HG02870 (cell line): ENCODE measurements around the gene CLDN24.
A peak's percentile ranks its signal among the peaks of the same experiment; 100 is the strongest.

Experiments used
- ATAC-seq: cut with Tn5 transposase; IDR thresholded peaks from one replicate; pipeline ENCODE4 v1.9.1; 2021; ENCODE audit warnings: mild to moderate bottlenecking, moderate library complexity; ENCODE audit not compliant: unreplicated experiment

The CLDN24 gene

DNA sequence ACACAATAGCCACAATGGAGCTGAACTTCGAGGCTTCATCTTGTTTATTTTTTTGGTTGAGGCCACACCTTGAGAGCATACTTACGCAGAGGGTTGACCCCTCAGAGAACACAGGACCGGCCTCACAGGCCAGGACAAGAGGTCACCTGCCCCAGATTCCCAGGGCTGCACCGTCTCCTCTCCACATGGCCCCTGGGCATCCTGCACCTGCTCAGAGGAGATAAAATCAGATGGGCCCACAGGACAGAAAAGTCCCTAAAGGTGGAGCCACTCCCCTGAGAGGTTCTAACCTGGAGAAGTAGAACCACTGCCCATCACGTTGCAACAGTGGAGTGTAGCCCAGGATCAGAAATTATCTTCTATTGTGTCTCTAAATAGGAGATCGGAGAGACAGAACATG, 1.1 kb upstream of the CLDN24 start:
- no peak for ATAC-seq

DNA sequence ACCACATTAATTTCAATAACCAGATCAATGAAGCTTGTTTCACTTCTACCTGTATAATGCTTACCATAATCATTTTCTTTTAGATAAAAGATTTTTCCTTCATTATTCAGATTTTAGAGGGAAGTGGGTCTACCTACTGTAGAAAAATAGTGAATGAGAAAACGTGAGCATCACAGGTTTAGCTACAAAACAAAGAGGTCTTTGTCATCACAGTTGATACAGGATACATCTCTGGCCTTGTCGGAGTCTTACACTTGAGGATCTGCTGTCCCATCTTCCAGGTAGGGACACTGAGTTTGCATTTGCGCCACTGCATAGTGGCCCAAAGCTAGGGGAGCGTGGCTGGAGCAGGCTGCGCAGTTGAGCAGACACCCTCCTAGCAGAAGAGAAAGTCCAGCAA, 710 bp downstream of the CLDN24 start:
- ATAC-seq: no peak

- no peak for ATAC-seq
Measured at GRCh38 chr4:183321079-183321478, 1.1 kb downstream of the CLDN24 start.

DNA sequence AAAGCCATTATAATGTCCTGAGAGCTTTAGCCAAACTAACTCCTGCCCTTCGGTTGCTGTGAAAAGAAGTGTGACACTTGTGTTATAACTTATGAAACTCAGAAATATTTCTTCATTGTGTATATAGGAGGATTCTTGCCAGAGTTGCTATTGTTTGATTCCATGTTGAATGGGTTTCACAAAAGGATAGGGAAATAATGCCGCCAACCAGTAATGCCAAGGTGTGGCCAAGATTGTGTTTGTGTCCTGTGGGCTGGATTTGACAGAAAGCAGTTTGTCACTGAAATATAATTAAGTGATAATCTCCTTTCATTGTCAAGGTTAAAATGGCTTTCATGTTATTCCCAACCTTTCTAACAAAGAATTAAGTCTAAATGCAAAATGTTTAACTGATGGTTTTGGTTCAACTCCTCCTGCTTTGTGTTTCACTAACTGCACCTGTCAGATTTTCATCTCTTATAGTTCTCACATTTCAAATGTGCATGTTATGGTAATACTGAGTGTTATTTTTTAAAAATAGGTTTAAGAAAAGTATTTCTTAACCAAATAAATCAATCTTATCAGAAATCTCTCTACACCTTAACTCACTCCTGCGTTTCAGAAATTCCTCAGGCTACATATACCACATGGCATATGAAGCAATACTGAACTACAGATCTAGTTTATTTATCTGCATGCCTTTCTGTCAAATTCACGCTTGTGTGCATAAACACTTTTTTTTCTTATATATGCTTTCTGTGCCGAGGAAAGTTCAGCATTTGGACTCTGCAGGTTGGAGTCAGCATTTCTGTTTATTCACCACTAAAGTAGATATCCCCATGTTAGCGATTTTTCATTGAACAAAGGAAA, 1.8 kb downstream of the CLDN24 start, which contains the start of gene CLDN22:
Gene CLDN22 (minus strand): TSS at position 66 of the 849 bp plus-strand sequence. CDS start 58 bp downstream, at position 8.
- no peak for ATAC-seq

- no peak for ATAC-seq
Measured at GRCh38 chr4:183318656-183319055, 3.6 kb downstream of the CLDN24 start.

GRCh38 chr4:183314806-183315205, 7.4 kb downstream of the CLDN24 start:
- no peak for ATAC-seq

- no peak for ATAC-seq
Measured at GRCh38 chr4:183314336-183314735, 7.9 kb downstream of the CLDN24 start.

- no peak for ATAC-seq
Measured at GRCh38 chr4:183312841-183313240, 9.4 kb downstream of the CLDN24 start.

- ATAC-seq: no peak
Measured at GRCh38 chr4:183306811-183307210, 15.4 kb downstream of the CLDN24 start.

- peak; percentile 36 for ATAC-seq
Measured at GRCh38 chr4:183304538-183304937, 17.7 kb downstream of the CLDN24 start.

DNA sequence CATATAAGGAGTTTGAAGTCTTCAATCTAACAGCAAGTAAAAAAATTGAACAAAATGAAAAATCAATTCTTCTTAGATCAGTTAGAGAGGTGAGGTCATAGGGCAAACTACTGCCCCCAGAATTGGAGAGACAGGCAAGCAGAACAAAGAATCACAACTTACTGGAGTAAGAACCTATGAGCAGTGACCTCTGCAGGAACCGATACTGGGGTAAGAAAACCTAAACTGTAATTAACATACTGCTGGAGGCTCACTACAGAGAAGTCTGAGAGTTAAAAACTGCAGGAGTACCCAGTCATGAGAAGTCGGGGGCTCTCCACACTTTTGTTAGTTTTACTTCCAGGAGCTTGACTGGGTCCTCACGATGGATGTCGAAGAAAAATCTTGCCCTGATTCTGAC, 18.2 kb downstream of the CLDN24 start:
- ATAC-seq: peak; percentile 96

GRCh38 chr4:183303301-183303700, 18.9 kb downstream of the CLDN24 start:
- ATAC-seq: no peak

DNA sequence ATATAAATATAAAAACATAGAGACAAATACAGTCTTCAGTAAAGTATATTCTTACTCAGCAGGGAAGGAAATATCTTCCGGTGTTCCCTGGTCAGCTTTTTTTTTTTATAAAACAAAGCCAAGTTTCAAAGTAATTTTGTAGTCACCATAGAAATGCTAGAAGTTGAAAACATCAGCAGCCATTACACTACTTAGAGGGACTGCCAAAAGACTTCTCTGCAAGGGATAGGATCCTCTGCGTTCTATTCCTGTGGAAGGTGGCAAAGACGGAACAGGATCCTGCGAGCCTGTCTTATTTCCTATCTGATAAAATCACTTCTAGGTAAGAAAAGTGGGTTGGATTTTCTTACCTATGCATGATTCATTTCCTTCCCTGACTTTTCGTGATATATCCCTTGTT, 21.6 kb downstream of the CLDN24 start:
- ATAC-seq: no peak

GRCh38 chr4:183300070-183300469, 22.2 kb downstream of the CLDN24 start:
- no peak for ATAC-seq

DNA sequence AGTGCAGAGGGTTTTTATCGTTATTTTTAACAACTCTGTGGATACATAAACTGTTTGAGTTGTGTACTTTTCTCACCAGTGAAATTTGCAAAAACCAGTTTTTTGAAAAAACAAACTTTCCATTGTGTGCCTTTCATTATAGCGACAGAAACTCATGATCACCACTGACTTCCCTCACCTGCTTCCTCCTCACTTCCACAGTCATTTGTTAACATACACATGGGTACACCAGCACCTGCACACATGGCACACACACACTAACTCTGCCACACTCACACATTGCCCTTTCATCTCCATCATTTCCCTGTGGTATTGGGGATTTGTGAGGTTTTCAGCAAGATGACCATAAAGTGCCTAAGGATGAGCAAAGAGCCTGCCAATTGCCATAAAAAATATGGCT, 22.8 kb downstream of the CLDN24 start:
- no peak for ATAC-seq

GRCh38 chr4:183297675-183298074, 24.6 kb downstream of the CLDN24 start:
- peak; percentile 63 for ATAC-seq

DNA sequence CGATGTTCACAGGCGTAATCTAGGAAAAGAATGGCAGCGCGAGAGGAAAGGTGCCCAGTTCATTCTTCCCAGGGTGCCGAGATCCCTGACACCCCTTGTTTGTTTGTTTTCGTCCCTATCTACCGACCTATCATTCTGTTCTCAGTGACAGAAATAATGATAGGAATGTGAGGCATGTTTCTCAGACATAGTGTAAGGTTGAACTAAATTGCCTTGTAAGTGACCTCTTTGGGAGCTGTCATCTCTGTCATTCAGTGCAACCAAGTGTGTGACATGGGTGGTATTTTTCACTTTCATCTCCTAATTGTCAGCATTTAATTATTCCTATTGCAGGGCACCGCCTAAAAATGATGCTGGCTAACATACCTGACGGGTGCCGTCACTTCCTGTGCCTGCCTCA, 26.5 kb downstream of the CLDN24 start:
- no peak for ATAC-seq

DNA sequence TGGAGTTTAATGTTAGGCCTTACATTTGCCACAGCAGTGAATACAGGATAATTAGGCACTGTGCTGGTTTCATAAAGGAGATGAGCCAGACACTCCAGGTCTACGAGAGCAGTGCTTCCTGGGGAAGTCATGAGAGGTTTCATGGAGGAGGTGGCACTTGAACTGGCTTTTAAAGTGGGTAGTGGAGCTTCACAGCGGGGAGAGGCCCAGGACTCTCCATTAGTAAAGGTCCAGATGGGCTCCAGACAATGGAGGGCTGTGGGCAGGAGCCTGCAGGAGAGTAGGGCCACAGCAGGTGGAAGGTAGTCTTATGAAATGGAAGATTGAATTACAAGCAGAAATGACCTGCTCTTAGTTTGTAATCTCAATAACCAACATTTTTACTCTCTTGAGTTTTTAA, 31.2 kb downstream of the CLDN24 start:
- ATAC-seq: no peak

DNA sequence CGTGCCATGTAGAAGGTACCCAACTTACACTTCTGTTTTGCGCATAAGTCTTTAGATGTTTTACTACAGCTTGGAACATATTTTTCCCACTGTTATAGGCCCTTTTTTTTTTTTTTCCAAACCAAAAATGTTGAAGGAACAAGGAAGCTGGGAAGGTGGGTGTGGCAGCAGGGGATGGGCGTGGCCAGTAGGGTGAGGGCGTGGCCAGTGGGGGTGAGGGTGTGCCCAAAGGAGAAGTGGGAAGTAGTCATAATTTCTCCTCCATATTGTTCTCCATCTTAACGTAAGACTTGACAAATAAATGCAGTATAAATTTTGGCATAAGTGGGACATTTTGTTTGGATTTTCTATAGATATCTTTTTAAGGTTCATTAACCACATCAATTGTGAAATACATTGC, 32.5 kb downstream of the CLDN24 start:
- no peak for ATAC-seq

DNA sequence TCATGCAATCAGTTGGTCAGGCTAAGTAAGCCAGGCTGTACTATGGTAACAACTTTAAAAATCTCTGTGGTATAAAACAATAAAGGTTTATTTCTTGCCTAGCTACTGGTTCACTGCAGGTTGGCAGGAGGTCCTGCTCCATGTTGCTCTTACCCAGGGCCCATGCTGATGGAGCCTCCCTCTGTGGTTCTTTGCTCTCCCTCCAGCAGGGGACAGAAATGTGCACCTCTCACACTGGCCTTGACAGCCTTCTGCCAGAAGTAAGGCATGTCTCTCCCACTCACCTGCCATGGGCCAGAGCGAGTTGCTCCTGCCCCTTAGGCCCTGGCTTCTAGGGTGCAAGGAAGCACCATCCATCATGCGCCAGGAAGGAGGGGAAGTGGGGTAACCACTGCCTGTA, 33.3 kb downstream of the CLDN24 start:
- ATAC-seq: peak; percentile 58

DNA sequence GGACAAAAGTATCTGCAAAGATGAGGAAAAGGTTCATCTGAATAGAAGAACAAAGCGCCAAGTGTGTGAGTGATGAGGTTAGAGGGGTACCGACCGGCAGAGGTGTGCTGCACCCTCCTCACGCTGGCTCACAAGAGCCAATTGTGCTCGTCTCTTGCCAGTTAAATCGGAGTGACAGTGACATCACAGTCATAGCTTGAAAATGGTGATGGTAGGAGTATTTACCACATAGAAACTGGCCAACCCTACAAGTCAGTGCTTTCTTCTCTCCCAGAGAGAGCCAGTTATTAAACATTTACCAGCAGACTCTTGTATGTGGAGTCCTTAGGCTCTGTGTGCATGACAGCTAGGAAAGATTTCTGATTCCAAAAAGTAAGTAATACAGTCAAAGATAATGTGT, 34.5 kb downstream of the CLDN24 start:
- no peak for ATAC-seq

- ATAC-seq: no peak
Measured at GRCh38 chr4:183287309-183287659, 34.9 kb downstream of the CLDN24 start.
